Measurements from ENCODE around the gene NTN1.

DNA sequence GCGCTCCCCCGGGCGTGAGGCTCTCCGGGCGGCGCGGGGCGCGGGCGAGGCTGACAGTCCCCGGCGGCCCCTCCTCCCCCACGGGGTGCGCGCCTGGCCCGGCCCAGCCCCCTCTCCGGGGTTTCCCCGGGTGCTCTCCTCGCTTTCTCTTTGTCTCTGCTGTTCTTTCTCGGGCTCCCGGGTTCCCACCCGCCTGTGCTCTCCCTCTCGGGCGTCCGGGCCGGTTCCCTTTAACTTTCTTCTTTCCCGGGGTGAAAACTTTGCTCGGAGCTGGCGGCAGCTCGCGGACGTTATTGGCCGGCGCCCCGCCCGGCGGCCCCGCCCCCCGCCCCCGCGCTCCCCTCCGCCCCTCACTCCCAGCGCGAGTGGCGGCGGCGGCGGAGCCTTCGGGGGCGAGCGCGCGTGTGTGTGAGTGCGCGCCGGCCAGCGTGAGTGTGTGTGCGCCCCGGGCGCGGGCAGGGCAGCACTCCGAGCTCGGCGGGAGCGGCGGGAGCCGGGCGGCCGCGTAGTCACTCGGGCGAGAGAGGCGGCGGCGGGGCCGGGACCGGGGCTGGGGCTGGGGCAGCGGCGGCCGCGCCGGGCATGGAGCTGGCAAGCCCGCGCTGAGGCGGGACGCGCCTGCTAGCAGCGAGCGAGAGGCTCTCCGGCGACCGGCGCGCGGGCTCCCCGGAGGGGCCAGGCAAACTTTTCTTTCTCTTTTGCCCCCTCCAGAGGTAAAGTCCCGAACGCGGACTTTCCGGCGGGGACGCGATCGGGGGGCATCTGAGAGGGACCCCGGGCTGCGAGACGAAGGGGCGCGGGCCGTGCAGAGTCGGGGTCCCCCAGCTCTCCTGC, at the start of gene NTN1:
- TF ChIP-seq, protein P1, sequence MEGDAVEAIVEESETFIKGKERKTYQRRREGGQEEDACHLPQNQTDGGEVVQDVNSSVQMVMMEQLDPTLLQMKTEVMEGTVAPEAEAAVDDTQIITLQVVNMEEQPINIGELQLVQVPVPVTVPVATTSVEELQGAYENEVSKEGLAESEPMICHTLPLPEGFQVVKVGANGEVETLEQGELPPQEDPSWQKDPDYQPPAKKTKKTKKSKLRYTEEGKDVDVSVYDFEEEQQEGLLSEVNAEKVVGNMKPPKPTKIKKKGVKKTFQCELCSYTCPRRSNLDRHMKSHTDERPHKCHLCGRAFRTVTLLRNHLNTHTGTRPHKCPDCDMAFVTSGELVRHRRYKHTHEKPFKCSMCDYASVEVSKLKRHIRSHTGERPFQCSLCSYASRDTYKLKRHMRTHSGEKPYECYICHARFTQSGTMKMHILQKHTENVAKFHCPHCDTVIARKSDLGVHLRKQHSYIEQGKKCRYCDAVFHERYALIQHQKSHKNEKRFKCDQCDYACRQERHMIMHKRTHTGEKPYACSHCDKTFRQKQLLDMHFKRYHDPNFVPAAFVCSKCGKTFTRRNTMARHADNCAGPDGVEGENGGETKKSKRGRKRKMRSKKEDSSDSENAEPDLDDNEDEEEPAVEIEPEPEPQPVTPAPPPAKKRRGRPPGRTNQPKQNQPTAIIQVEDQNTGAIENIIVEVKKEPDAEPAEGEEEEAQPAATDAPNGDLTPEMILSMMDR (IDR thresholded peaks at IDR 0.05) = no peak
- TF ChIP-seq POLR2A (IDR thresholded peaks at IDR 0.05) = no peak
